ENCODE data around the gene DPYSL4. TPM values are rescaled to one million over a fixed set of nuclear protein-coding genes. Genes with fewer than 3 reads are reported as not detected.

The DPYSL4 gene
- polyA plus RNA-seq, 6 donors from 2014 or later, result not detected

- peak overlapping the region in 2 of 8 donors; percentile 8 to 20 for H3K4me3 Mint-ChIP-seq
- DNase-seq, result no peak
- no peak overlapping the region for H3K27ac Mint-ChIP-seq
- no peaks in the 10 kb centered on the region for H3K9me3 Mint-ChIP-seq
- no peak for ATAC-seq (ENCODE audit: low read depth in 2 of 2)
- no peaks in the 10 kb centered on the region for H3K27me3 Mint-ChIP-seq
- no peaks in the 10 kb centered on the region for H3K36me3 Mint-ChIP-seq
- H3K4me1 Mint-ChIP-seq, result peaks cover 13 to 28% (median 25%) of the 10 kb centered on the region in 3 donors
Observed at GRCh38 chr10:132226586-132227405, 40.0 kb downstream of the DPYSL4 start.

- H3K9me3 Mint-ChIP-seq, result no peaks in the 10 kb centered on the region
- no peaks in the 10 kb centered on the region for H3K36me3 Mint-ChIP-seq
- H3K4me1 Mint-ChIP-seq, result peaks cover 24 to 38% (median 36%) of the 10 kb centered on the region in 3 donors
- ATAC-seq (ENCODE audit: low read depth in 2 of 2) (no peak), DNase-seq (no peak)
- H3K27me3 Mint-ChIP-seq, result no peaks in the 10 kb centered on the region
- H3K4me3 Mint-ChIP-seq, result peak overlapping the region in 2 of 8 donors; percentile 4 to 61
- H3K27ac Mint-ChIP-seq, result peak overlapping the region in 1 of 6 donors; percentile 17
Observed at GRCh38 chr10:132227851-132228390, 41.2 kb downstream of the DPYSL4 start.

- no peaks in the 10 kb centered on the region for H3K27me3 Mint-ChIP-seq
- peaks cover 24 to 40% (median 36%) of the 10 kb centered on the region in 3 donors for H3K4me1 Mint-ChIP-seq
- no peaks in the 10 kb centered on the region for H3K36me3 Mint-ChIP-seq
- H3K9me3 Mint-ChIP-seq, result no peaks in the 10 kb centered on the region
- DNase-seq, result no peak
- ATAC-seq (ENCODE audit: low read depth in 2 of 2), result no peak
- peak overlapping the region in 1 of 6 donors; percentile 33 for H3K27ac Mint-ChIP-seq
- H3K4me3 Mint-ChIP-seq, result peak overlapping the region in 3 of 8 donors; percentile 51 to 74 (median 63)
Observed at GRCh38 chr10:132228616-132229015, 41.9 kb downstream of the DPYSL4 start.

- Mint-ChIP-seq H3K36me3 (no peaks in the 10 kb centered on the region), H3K4me1 (peaks cover 22 to 40% (median 35%) of the 10 kb centered on the region in 3 donors), H3K27ac (peak overlapping the region in 2 of 6 donors; percentile 33 to 67), H3K4me3 (peak overlapping the region in 7 of 8 donors; percentile 51 to 82 (median 63)), H3K9me3 (no peaks in the 10 kb centered on the region), H3K27me3 (no peaks in the 10 kb centered on the region)
- ATAC-seq (ENCODE audit: low read depth in 2 of 2) (no peak), DNase-seq (no peak)
Observed at GRCh38 chr10:132229096-132229495, 42.3 kb downstream of the DPYSL4 start.

- Mint-ChIP-seq H3K4me3 (peak overlapping the region; percentile 74 to 90 (median 84)), H3K27ac (peak overlapping the region in 3 of 6 donors; percentile 31 to 87 (median 82)), H3K4me1 (peaks cover 22 to 40% (median 35%) of the 10 kb centered on the region in 3 donors), H3K27me3 (no peaks in the 10 kb centered on the region), H3K36me3 (no peaks in the 10 kb centered on the region), H3K9me3 (no peaks in the 10 kb centered on the region)
- peak; percentile 14 for DNase-seq
- peak in 1 of 2 donors; percentile 62 for ATAC-seq (ENCODE audit: low read depth in 2 of 2)
Observed at GRCh38 chr10:132229834-132230556, 43.2 kb downstream of the DPYSL4 start.

GRCh38 chr10:132230557-132231210, 43.9 kb downstream of the DPYSL4 start:
- H3K9me3 Mint-ChIP-seq, result no peaks in the 10 kb centered on the region
- H3K4me3 Mint-ChIP-seq, result peak overlapping the region; percentile 42 to 90 (median 82)
- no peaks in the 10 kb centered on the region for H3K36me3 Mint-ChIP-seq
- DNase-seq, result no peak
- H3K4me1 Mint-ChIP-seq, result peaks cover 22 to 40% (median 35%) of the 10 kb centered on the region in 3 donors
- H3K27ac Mint-ChIP-seq, result peak overlapping the region in 2 of 6 donors; percentile 49 to 84
- ATAC-seq (ENCODE audit: low read depth in 2 of 2), result peak in 1 of 2 donors; percentile 8
- H3K27me3 Mint-ChIP-seq, result no peaks in the 10 kb centered on the region

- peak overlapping the region in 2 of 6 donors; percentile 72 to 98 for H3K27ac Mint-ChIP-seq
Observed at GRCh38 chr10:132231656-132232022, 44.9 kb downstream of the DPYSL4 start.

GRCh38 chr10:132232023-132232951, 45.5 kb downstream of the DPYSL4 start:
- Mint-ChIP-seq H3K27me3 (no peaks in the 10 kb centered on the region), H3K36me3 (no peaks in the 10 kb centered on the region), H3K9me3 (no peaks in the 10 kb centered on the region), H3K4me3 (peak overlapping the region; percentile 51 to 87 (median 74)), H3K27ac (peak overlapping the region; percentile 67 to 98 (median 77)), H3K4me1 (peaks cover 22 to 40% (median 35%) of the 10 kb centered on the region in 3 donors)
- DNase-seq (peak; percentile 53), ATAC-seq (ENCODE audit: low read depth in 2 of 2) (peak; percentile 19 to 84)

More at GRCh38 chr10:132231656-132232022, 44.9 kb downstream of the DPYSL4 start:
- H3K4me1 Mint-ChIP-seq, result peaks cover 22 to 40% (median 35%) of the 10 kb centered on the region in 3 donors
- DNase-seq, result no peak
- ATAC-seq (ENCODE audit: low read depth in 2 of 2), result no peak
- H3K9me3 Mint-ChIP-seq, result no peaks in the 10 kb centered on the region
- H3K4me3 Mint-ChIP-seq, result peak overlapping the region in 7 of 8 donors; percentile 63 to 87 (median 74)
- H3K36me3 Mint-ChIP-seq, result no peaks in the 10 kb centered on the region
- no peaks in the 10 kb centered on the region for H3K27me3 Mint-ChIP-seq

- Mint-ChIP-seq H3K27me3 (no peaks in the 10 kb centered on the region), H3K4me1 (peaks cover 22 to 40% (median 35%) of the 10 kb centered on the region in 3 donors), H3K9me3 (no peaks in the 10 kb centered on the region), H3K27ac (peak overlapping the region in 1 of 6 donors; percentile 72), H3K36me3 (no peaks in the 10 kb centered on the region), H3K4me3 (peak overlapping the region in 4 of 8 donors; percentile 74 to 87 (median 84))
- no peak for ATAC-seq (ENCODE audit: low read depth in 2 of 2)
- DNase-seq, result no peak
Observed at GRCh38 chr10:132232981-132233380, 46.2 kb downstream of the DPYSL4 start.

- H3K36me3 Mint-ChIP-seq, result no peaks in the 10 kb centered on the region
- H3K27ac Mint-ChIP-seq, result no peak overlapping the region
- H3K4me1 Mint-ChIP-seq, result peaks cover 22 to 40% (median 35%) of the 10 kb centered on the region in 3 donors
- DNase-seq, result no peak
- peak overlapping the region in 2 of 8 donors; percentile 16 to 74 for H3K4me3 Mint-ChIP-seq
- no peaks in the 10 kb centered on the region for H3K27me3 Mint-ChIP-seq
- ATAC-seq (ENCODE audit: low read depth in 2 of 2), result no peak
- H3K9me3 Mint-ChIP-seq, result no peaks in the 10 kb centered on the region
Observed at GRCh38 chr10:132233501-132234085, 46.8 kb downstream of the DPYSL4 start.

- Mint-ChIP-seq H3K27me3 (no peaks in the 10 kb centered on the region), H3K36me3 (no peaks in the 10 kb centered on the region), H3K27ac (no peak overlapping the region), H3K4me1 (peaks cover 18 to 30% (median 23%) of the 10 kb centered on the region in 3 donors), H3K9me3 (no peaks in the 10 kb centered on the region), H3K4me3 (no peak overlapping the region)
- ATAC-seq (ENCODE audit: low read depth in 2 of 2) (no peak), DNase-seq (no peak)
Observed at GRCh38 chr10:132234860-132235259, 48.1 kb downstream of the DPYSL4 start.

- H3K4me1 Mint-ChIP-seq, result peaks cover 18 to 22% (median 18%) of the 10 kb centered on the region in 3 donors
- H3K36me3 Mint-ChIP-seq, result no peaks in the 10 kb centered on the region
- no peaks in the 10 kb centered on the region for H3K27me3 Mint-ChIP-seq
- no peak overlapping the region for H3K27ac Mint-ChIP-seq
- DNase-seq (no peak), ATAC-seq (ENCODE audit: low read depth in 2 of 2) (no peak)
- no peak overlapping the region for H3K4me3 Mint-ChIP-seq
- H3K9me3 Mint-ChIP-seq, result no peaks in the 10 kb centered on the region
Observed at GRCh38 chr10:132236161-132236560, 49.4 kb downstream of the DPYSL4 start.
